Liver (tissue), 3 donors: ENCODE data around the gene GYPB.
"Not testable (repeated sequence)": the region's sequence is repeated elsewhere in the genome, so short reads cannot be mapped to it uniquely, and the experiment has no call there.

ENCODE experiments used
- SP1 ChIP-seq: IDR thresholded peaks from 2 replicates; pipeline ENCODE4 v1.6.1; 2018; ENCODE audit warnings: antibody characterized with exemption, mild to moderate bottlenecking
- YY1 ChIP-seq: IDR thresholded peaks from 2 replicates; pipeline ENCODE4 v1.6.1; 2016; ENCODE audit warnings: antibody characterized with exemption, mild to moderate bottlenecking
- TF ChIP-seq, protein P1 (sequence below): fragments of 150-350 bp; IDR thresholded peaks from 2 replicates; pipeline ENCODE4 v1.5.1; 2017; ENCODE audit warnings: improper control_type of control experiment, low read depth, low read length; ENCODE audit not compliant: missing input control
- TF ChIP-seq, protein P2 (sequence below): IDR thresholded peaks from 2 replicates; pipeline ENCODE4 v1.6.1; 2016; ENCODE audit warnings: antibody characterized with exemption
- donor health status: healthy.
- donor health status: healthy.

DNA sequence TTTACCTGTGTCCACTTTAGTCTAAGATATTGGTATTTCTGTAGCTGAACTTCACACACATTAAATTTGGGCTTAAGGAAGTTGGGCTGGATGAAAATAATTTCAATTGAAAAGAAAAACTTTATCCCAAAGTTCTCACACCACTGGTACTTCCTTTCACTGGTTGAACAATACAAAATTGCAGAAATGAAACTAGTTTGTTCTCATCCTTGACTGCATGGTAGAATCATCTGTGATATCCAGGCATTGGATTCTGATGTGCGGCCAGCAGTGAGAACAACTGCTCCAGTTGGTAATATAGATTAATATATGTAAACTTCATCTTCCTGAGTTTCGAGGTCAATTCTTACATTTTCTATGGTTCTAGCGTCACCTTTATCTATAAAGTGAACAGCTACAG, 10.6 kb downstream of the GYPB start:
- TF ChIP-seq, protein P1, sequence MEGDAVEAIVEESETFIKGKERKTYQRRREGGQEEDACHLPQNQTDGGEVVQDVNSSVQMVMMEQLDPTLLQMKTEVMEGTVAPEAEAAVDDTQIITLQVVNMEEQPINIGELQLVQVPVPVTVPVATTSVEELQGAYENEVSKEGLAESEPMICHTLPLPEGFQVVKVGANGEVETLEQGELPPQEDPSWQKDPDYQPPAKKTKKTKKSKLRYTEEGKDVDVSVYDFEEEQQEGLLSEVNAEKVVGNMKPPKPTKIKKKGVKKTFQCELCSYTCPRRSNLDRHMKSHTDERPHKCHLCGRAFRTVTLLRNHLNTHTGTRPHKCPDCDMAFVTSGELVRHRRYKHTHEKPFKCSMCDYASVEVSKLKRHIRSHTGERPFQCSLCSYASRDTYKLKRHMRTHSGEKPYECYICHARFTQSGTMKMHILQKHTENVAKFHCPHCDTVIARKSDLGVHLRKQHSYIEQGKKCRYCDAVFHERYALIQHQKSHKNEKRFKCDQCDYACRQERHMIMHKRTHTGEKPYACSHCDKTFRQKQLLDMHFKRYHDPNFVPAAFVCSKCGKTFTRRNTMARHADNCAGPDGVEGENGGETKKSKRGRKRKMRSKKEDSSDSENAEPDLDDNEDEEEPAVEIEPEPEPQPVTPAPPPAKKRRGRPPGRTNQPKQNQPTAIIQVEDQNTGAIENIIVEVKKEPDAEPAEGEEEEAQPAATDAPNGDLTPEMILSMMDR = not testable (repeated sequence)
- TF ChIP-seq, protein P2, sequence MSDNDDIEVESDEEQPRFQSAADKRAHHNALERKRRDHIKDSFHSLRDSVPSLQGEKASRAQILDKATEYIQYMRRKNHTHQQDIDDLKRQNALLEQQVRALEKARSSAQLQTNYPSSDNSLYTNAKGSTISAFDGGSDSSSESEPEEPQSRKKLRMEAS = not testable (repeated sequence)
- TF ChIP-seq SP1, YY1: not testable (repeated sequence)
